Measurements from ENCODE around the gene LPAR1. TPM values are rescaled to one million over a fixed set of nuclear protein-coding genes. Genes with fewer than 3 reads are reported as not detected.

Gene LPAR1
- total RNA-seq, 1 experiment from 2014 or later: 11.0 TPM

DNA sequence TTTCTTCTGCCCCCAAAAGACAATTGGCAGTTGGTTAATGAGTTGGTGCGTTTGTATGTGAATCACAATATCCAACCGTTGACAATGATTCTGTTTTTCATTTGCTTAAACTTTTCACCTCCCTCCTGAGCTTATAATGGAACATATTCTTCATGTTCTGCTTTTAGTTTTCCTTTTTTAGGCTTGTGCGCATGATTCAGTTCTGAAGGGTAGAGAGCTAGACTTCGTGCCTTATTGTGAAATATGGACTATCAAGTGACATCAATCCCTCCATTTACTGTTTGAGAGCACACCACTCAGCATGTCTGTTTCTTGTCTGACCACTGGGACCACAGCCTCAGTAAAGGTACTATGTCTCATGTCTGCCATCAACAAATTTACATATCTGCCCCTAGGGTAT is 30.5 kb upstream of the LPAR1 start:
- in situ Hi-C loops (cut with HindIII; ENCODE audit: low pct_unique_long_range_greater_than_20kb, low sequenced_read_pairs) (no loop called here), intact Hi-C loops (cut with micrococcal nuclease; ENCODE audit: unreplicated experiment) (no loop called here)
- no peak overlapping the region for H3K27ac ChIP-seq (ENCODE audit: low read length)
- no TSS peak for BruUV-seq (replicated peaks)
- no peak for DNase-seq (ENCODE audit: low read depth, low spot score)
- H3K9me3 ChIP-seq (ENCODE audit: control insufficient read depth, insufficient read depth, low read depth, low read length): no peaks in the 10 kb centered on the region
- ATAC-seq: no peak
- no peaks in the 10 kb centered on the region for H3K27me3 ChIP-seq (ENCODE audit: control insufficient read depth, insufficient read depth, low read length)
- no peak overlapping the region for H3K4me3 ChIP-seq (ENCODE audit: low read depth in 2 of 2, low read length in 2 of 2)
- H3K4me1 ChIP-seq (ENCODE audit: control insufficient read depth, insufficient read depth, low read length): no peaks in the 10 kb centered on the region
- ChIA-PET CTCF (no interaction called here), POLR2A (no interaction called here)
- TF ChIP-seq SIN3A (IDR thresholded peaks at IDR 0.05; ENCODE audit: borderline replicate concordance, insufficient read depth, low read depth, low read length): no peak
- no peak for TF ChIP-seq POLR2AphosphoS5 (IDR thresholded peaks at IDR 0.05; ENCODE audit: low read depth, low read length)
- TF ChIP-seq TCF7L2 (IDR thresholded peaks at IDR 0.05; ENCODE audit: low read depth, low read length): no peak
- TF ChIP-seq, protein P1, sequence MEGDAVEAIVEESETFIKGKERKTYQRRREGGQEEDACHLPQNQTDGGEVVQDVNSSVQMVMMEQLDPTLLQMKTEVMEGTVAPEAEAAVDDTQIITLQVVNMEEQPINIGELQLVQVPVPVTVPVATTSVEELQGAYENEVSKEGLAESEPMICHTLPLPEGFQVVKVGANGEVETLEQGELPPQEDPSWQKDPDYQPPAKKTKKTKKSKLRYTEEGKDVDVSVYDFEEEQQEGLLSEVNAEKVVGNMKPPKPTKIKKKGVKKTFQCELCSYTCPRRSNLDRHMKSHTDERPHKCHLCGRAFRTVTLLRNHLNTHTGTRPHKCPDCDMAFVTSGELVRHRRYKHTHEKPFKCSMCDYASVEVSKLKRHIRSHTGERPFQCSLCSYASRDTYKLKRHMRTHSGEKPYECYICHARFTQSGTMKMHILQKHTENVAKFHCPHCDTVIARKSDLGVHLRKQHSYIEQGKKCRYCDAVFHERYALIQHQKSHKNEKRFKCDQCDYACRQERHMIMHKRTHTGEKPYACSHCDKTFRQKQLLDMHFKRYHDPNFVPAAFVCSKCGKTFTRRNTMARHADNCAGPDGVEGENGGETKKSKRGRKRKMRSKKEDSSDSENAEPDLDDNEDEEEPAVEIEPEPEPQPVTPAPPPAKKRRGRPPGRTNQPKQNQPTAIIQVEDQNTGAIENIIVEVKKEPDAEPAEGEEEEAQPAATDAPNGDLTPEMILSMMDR (IDR thresholded peaks at IDR 0.05): no peak
- TF ChIP-seq, protein P2, sequence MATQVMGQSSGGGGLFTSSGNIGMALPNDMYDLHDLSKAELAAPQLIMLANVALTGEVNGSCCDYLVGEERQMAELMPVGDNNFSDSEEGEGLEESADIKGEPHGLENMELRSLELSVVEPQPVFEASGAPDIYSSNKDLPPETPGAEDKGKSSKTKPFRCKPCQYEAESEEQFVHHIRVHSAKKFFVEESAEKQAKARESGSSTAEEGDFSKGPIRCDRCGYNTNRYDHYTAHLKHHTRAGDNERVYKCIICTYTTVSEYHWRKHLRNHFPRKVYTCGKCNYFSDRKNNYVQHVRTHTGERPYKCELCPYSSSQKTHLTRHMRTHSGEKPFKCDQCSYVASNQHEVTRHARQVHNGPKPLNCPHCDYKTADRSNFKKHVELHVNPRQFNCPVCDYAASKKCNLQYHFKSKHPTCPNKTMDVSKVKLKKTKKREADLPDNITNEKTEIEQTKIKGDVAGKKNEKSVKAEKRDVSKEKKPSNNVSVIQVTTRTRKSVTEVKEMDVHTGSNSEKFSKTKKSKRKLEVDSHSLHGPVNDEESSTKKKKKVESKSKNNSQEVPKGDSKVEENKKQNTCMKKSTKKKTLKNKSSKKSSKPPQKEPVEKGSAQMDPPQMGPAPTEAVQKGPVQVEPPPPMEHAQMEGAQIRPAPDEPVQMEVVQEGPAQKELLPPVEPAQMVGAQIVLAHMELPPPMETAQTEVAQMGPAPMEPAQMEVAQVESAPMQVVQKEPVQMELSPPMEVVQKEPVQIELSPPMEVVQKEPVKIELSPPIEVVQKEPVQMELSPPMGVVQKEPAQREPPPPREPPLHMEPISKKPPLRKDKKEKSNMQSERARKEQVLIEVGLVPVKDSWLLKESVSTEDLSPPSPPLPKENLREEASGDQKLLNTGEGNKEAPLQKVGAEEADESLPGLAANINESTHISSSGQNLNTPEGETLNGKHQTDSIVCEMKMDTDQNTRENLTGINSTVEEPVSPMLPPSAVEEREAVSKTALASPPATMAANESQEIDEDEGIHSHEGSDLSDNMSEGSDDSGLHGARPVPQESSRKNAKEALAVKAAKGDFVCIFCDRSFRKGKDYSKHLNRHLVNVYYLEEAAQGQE (IDR thresholded peaks at IDR 0.05; ENCODE audit: insufficient read depth in 1 of 2, low read depth in 2 of 2, low read length in 1 of 2): no peak
- no peaks in the 10 kb centered on the region for H3K36me3 ChIP-seq (ENCODE audit: control insufficient read depth, insufficient read depth, low read length)

DNA sequence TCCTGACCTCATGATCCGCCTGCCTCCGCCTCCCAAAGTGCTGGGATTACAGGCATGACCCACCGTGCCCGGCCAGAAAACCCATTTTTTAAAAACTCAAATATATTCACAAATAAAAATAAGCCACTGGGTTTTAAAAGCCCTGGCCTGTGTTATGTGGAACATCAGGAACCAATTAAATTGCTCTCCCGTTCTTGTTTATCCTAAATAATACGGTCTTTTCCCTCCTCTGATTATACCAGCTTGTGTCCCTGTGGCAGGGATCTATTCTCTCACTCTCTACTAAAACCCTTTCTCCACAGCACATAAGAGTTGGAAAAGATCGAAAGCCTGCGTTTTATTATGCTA is 30.1 kb upstream of the LPAR1 start:
- Histone ChIP-seq H3K36me3 (ENCODE audit: control insufficient read depth, insufficient read depth, low read length) (no peaks in the 10 kb centered on the region), H3K9me3 (ENCODE audit: control insufficient read depth, insufficient read depth, low read depth, low read length) (no peaks in the 10 kb centered on the region), H3K4me1 (ENCODE audit: control insufficient read depth, insufficient read depth, low read length) (no peaks in the 10 kb centered on the region), H3K4me3 (ENCODE audit: low read depth in 2 of 2, low read length in 2 of 2) (no peak overlapping the region), H3K27me3 (ENCODE audit: control insufficient read depth, insufficient read depth, low read length) (no peaks in the 10 kb centered on the region), H3K27ac (ENCODE audit: low read length) (no peak overlapping the region)
- in situ Hi-C loops (cut with HindIII; ENCODE audit: low pct_unique_long_range_greater_than_20kb, low sequenced_read_pairs) (no loop called here), intact Hi-C loops (cut with micrococcal nuclease; ENCODE audit: unreplicated experiment) (no loop called here)
- ChIA-PET CTCF (interaction anchor here (0.6 kb wide), 1 partner anchor 17 kb away, joined by 3 read pairs; no protein-coding TSS in a partner anchor), POLR2A (no interaction called here)
- ATAC-seq (no peak), DNase-seq (ENCODE audit: low read depth, low spot score) (no peak)
- TF ChIP-seq, protein P1 (IDR thresholded peaks at IDR 0.05): no peak
- TF ChIP-seq TCF7L2 (IDR thresholded peaks at IDR 0.05; ENCODE audit: low read depth, low read length): no peak
- BruUV-seq (replicated peaks): no TSS peak

DNA sequence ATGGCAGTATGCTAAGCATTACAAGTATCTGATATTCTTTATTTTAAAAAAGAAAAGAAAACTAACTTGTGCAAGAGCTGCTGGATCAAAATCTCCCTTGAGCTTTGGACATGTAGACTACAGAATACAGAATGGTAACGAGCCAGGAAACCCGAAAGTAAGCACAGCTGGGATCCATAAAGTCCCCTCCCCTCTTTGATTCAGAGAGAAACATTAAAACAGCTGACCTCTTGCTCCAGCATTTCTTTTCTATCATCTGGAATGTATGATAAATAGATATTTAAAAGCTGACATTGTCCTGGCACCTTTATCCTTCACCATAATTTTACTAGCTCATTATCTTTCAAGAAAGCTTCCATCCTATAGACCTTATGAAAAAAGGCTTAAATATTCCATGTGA is 28.2 kb upstream of the LPAR1 start:
- ATAC-seq (no peak), DNase-seq (ENCODE audit: low read depth, low spot score) (no peak)
- Histone ChIP-seq H3K27me3 (ENCODE audit: control insufficient read depth, insufficient read depth, low read length) (no peaks in the 10 kb centered on the region), H3K4me1 (ENCODE audit: control insufficient read depth, insufficient read depth, low read length) (no peaks in the 10 kb centered on the region), H3K4me3 (ENCODE audit: low read depth in 2 of 2, low read length in 2 of 2) (no peak overlapping the region), H3K27ac (ENCODE audit: low read length) (no peak overlapping the region), H3K36me3 (ENCODE audit: control insufficient read depth, insufficient read depth, low read length) (no peaks in the 10 kb centered on the region), H3K9me3 (ENCODE audit: control insufficient read depth, insufficient read depth, low read depth, low read length) (no peaks in the 10 kb centered on the region)
- POLR2A ChIA-PET: no interaction called here
- TF ChIP-seq POLR2AphosphoS5 (IDR thresholded peaks at IDR 0.05; ENCODE audit: low read depth, low read length): no peak
- TF ChIP-seq, protein P2 (IDR thresholded peaks at IDR 0.05; ENCODE audit: insufficient read depth in 1 of 2, low read depth in 2 of 2, low read length in 1 of 2): no peak
- TF ChIP-seq, protein P1 (IDR thresholded peaks at IDR 0.05): no peak
- no TSS peak for BruUV-seq (replicated peaks)
- CTCF ChIA-PET: no interaction called here
- intact Hi-C loops (cut with micrococcal nuclease; ENCODE audit: unreplicated experiment): no loop called here
- in situ Hi-C loops (cut with HindIII; ENCODE audit: low pct_unique_long_range_greater_than_20kb, low sequenced_read_pairs): no loop called here

Data from Panc1 (cell line).